OCI-LY1 (cell line): ENCODE results near the gene FRY.

Experiments
- EZH2 ChIP-seq: fragments of 200-600 bp; sonication (generic), shearing (Covaris generic); IDR thresholded peaks from 2 replicates; pipeline ENCODE4 v1.8.0; 2017; ENCODE audit warnings: borderline replicate concordance, mixed run types, mild to moderate bottlenecking, antibody characterized with exemption, low read length, moderate library complexity, mixed read lengths
- TF ChIP-seq, protein P1 (sequence below): fragments of 200-600 bp; sonication (generic), shearing (Covaris generic); IDR thresholded peaks from 2 replicates; pipeline ENCODE4 v1.5.1; 2017; ENCODE audit warnings: mild to moderate bottlenecking, antibody characterized with exemption, low read length, moderate library complexity, mixed read lengths

DNA sequence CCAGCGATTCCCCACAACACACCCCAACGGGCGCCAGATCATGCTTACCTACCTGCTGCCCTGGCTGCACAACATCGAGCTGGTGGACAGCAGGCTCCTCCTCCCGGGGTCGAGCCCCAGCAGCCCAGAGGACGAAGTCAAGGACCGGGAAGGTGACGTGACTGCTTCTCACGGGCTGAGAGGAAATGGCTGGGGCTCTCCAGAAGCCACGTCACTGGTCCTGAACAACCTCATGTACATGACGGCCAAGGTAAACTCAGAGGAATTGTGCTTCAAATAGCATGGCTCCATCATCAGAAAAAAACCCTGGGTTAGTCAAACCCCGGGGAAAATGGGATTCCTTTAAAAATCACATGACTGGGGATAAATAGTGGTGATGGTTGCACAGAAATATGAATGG is 177.3 kb downstream of the FRY start:
- TF ChIP-seq, protein P1, sequence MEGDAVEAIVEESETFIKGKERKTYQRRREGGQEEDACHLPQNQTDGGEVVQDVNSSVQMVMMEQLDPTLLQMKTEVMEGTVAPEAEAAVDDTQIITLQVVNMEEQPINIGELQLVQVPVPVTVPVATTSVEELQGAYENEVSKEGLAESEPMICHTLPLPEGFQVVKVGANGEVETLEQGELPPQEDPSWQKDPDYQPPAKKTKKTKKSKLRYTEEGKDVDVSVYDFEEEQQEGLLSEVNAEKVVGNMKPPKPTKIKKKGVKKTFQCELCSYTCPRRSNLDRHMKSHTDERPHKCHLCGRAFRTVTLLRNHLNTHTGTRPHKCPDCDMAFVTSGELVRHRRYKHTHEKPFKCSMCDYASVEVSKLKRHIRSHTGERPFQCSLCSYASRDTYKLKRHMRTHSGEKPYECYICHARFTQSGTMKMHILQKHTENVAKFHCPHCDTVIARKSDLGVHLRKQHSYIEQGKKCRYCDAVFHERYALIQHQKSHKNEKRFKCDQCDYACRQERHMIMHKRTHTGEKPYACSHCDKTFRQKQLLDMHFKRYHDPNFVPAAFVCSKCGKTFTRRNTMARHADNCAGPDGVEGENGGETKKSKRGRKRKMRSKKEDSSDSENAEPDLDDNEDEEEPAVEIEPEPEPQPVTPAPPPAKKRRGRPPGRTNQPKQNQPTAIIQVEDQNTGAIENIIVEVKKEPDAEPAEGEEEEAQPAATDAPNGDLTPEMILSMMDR, result no peak
- TF ChIP-seq EZH2, result no peak
